Measurements from ENCODE around the gene ITGAX. TPM values are rescaled to one million over a fixed set of nuclear protein-coding genes. Genes with fewer than 3 reads are reported as not detected.

ITGAX gene
- total RNA-seq, 1 experiment from 2014 or later: not detected

DNA sequence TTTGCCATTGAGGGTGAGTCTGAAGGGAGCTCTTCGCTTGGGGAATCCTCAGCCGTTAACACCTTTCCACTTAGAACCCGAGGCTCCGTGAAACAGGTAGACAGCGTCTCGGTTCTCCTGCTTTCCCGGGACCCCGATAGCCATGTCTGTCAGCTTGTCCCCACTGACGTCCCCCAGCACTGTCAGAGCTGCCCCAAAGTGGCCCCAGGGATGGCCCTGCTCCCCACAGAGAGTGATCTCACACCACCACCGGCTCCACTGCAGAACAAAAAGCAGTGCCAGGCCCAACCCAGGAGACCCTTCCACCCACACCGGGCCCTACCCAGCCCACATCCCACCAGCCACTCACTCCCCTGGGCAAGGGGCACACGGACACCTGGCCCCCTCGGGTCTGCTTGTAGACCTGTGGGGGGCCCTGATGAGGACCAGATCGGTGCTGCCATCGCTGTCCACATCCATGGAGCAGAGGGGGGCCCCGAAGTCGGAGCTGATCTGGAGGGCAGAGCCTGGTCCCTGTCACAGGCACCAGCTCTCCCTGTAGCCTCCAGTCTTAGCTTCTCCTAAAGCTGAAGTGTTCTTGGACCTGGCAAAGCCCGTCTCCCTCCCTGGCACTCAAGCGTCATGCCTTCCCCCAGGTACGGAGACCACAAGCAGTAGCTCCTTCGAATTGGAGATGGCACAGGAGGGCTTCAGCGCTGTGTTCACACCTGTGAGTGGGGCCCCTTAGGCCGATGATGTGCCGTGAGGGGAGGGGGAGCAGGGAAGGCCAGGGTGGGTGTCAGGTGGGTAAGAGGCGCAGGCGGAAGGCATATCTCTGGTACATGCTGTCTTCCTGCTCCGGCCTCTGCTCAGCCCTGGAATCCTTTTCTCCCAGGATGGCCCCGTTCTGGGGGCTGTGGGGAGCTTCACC, 6.5 kb downstream of the ITGAX start:
- no peaks in the 10 kb centered on the region for H3K27me3 ChIP-seq (replicated peaks; ENCODE audit: insufficient read depth, low read depth, low read length, poor library complexity)
- no peak overlapping the region for H3K27ac ChIP-seq (ENCODE audit: low read depth, low read length, poor library complexity, severe bottlenecking)
- no peak for DNase-seq (ENCODE audit: low spot score)
- POLR2A ChIA-PET (ENCODE audit: low non-redundant PET): no interaction called here
- intact Hi-C loops (cut with micrococcal nuclease; ENCODE audit: unreplicated experiment): no loop called here
- TF ChIP-seq, protein P1, sequence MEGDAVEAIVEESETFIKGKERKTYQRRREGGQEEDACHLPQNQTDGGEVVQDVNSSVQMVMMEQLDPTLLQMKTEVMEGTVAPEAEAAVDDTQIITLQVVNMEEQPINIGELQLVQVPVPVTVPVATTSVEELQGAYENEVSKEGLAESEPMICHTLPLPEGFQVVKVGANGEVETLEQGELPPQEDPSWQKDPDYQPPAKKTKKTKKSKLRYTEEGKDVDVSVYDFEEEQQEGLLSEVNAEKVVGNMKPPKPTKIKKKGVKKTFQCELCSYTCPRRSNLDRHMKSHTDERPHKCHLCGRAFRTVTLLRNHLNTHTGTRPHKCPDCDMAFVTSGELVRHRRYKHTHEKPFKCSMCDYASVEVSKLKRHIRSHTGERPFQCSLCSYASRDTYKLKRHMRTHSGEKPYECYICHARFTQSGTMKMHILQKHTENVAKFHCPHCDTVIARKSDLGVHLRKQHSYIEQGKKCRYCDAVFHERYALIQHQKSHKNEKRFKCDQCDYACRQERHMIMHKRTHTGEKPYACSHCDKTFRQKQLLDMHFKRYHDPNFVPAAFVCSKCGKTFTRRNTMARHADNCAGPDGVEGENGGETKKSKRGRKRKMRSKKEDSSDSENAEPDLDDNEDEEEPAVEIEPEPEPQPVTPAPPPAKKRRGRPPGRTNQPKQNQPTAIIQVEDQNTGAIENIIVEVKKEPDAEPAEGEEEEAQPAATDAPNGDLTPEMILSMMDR (conservative IDR thresholded peaks at IDR 0.05; ENCODE audit: low read depth, low read length): no peak
- no peak for TF ChIP-seq EZH2 (IDR thresholded peaks at IDR 0.05; ENCODE audit: borderline replicate concordance, low read depth, low read length, poor library complexity, severe bottlenecking)
- no peaks in the 10 kb centered on the region for H3K9me3 ChIP-seq (ENCODE audit: low read depth, low read length, poor library complexity, severe bottlenecking)
- H3K4me3 ChIP-seq (ENCODE audit: low read depth, low read length, poor library complexity, severe bottlenecking): no peak overlapping the region
- no TSS peak for BruUV-seq (replicated peaks)
- CTCF ChIA-PET: no interaction called here
- H3K4me1 ChIP-seq (ENCODE audit: insufficient read depth, low read length, poor library complexity, severe bottlenecking): no peaks in the 10 kb centered on the region
- H3K36me3 ChIP-seq (ENCODE audit: insufficient read depth, low read length, poor library complexity, severe bottlenecking): no peaks in the 10 kb centered on the region

- intact Hi-C loops (cut with micrococcal nuclease; ENCODE audit: unreplicated experiment): no loop called here
- Histone ChIP-seq H3K36me3 (ENCODE audit: insufficient read depth, low read length, poor library complexity, severe bottlenecking) (no peaks in the 10 kb centered on the region), H3K27me3 (replicated peaks; ENCODE audit: insufficient read depth, low read depth, low read length, poor library complexity) (no peaks in the 10 kb centered on the region), H3K9me3 (ENCODE audit: low read depth, low read length, poor library complexity, severe bottlenecking) (no peaks in the 10 kb centered on the region), H3K4me1 (ENCODE audit: insufficient read depth, low read length, poor library complexity, severe bottlenecking) (no peaks in the 10 kb centered on the region), H3K27ac (ENCODE audit: low read depth, low read length, poor library complexity, severe bottlenecking) (no peak overlapping the region), H3K4me3 (ENCODE audit: low read depth, low read length, poor library complexity, severe bottlenecking) (no peak overlapping the region)
- POLR2A ChIA-PET (ENCODE audit: low non-redundant PET): no interaction called here
- no TSS peak for BruUV-seq (replicated peaks)
- TF ChIP-seq, protein P1 (conservative IDR thresholded peaks at IDR 0.05; ENCODE audit: low read depth, low read length): no peak
- TF ChIP-seq EZH2 (IDR thresholded peaks at IDR 0.05; ENCODE audit: borderline replicate concordance, low read depth, low read length, poor library complexity, severe bottlenecking): no peak
- CTCF ChIA-PET: no interaction called here
- DNase-seq (ENCODE audit: low spot score): no peak
These were observed 7.8 kb downstream of the ITGAX start for GRCh38 chr16:31362476-31363405.

DNA sequence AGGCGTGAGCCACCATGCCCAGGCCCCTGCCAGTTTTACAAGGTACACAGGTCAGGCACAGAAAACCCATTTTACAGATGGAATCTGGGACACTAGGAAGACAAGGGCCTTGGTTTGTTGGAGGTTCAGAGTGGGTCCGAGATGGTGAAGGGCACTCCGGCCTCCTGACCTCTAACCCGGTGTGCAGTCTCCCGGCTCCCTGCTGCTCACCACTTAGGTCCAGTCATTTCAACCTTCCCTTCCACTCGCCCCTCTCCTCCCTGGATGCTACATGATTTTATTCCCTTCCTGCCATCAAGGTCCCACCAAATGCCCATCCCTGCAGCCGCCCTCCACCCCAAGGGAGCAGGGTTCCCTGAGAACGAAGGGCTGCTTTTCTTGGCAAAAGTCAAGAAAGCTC, 8.7 kb downstream of the ITGAX start:
- CTCF ChIA-PET: no interaction called here
- DNase-seq (ENCODE audit: low spot score): no peak
- Histone ChIP-seq H3K4me1 (ENCODE audit: insufficient read depth, low read length, poor library complexity, severe bottlenecking) (no peaks in the 10 kb centered on the region), H3K36me3 (ENCODE audit: insufficient read depth, low read length, poor library complexity, severe bottlenecking) (no peaks in the 10 kb centered on the region), H3K27me3 (replicated peaks; ENCODE audit: insufficient read depth, low read depth, low read length, poor library complexity) (no peaks in the 10 kb centered on the region), H3K4me3 (ENCODE audit: low read depth, low read length, poor library complexity, severe bottlenecking) (no peak overlapping the region), H3K27ac (ENCODE audit: low read depth, low read length, poor library complexity, severe bottlenecking) (no peak overlapping the region), H3K9me3 (ENCODE audit: low read depth, low read length, poor library complexity, severe bottlenecking) (no peaks in the 10 kb centered on the region)
- BruUV-seq (replicated peaks): no TSS peak
- POLR2A ChIA-PET (ENCODE audit: low non-redundant PET): interaction anchor here (0.6 kb wide), 1 partner anchor 80 kb away, joined by 5 read pairs; no protein-coding TSS in a partner anchor
- intact Hi-C loops (cut with micrococcal nuclease; ENCODE audit: unreplicated experiment): no loop called here
- TF ChIP-seq, protein P1 (conservative IDR thresholded peaks at IDR 0.05; ENCODE audit: low read depth, low read length): no peak
- no peak for TF ChIP-seq EZH2 (IDR thresholded peaks at IDR 0.05; ENCODE audit: borderline replicate concordance, low read depth, low read length, poor library complexity, severe bottlenecking)

Data from A673 (cell line).